Measurements from ENCODE around the gene TRABD.
A peak's percentile ranks its signal among the peaks of the same experiment; 100 is the strongest.

Gene TRABD

GRCh38 chr22:50169181-50169759 lies 16.4 kb upstream of the TRABD start:
- intact Hi-C loops (cut with DNase I; ENCODE audit: low total_unique reads), result no loop called here
- no peak for DNase-seq

DNA sequence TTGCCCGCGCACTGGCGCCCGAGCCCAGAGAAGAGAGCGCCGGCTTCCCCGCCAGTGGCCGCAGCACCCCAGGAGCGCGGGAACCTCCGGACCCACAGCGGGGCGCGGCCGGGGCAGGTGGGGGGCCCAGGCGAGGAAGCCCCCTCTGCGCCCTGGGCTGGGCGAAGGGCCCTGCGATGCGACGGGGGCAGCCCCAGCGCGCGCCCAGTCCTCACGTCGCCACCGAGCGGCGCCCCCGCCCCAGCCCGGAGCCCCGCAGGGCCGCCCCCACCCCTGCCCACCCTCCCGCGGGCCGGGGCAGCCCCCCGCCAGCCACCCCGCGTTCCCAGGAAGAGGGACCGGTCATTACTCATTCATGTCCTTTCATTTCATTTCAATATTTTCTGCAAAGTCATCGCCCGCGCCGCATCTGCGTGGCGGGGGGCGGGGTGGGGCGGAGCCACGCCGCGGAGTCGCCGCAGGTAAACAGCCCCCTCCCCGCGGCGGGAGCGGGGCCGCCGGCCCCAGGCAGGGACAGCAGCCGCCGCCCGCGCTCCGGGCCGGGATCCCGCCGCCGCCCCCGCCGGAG lies 15.9 kb upstream of the TRABD start:
- H3K4me3 ChIP-seq, result peak overlapping the region; percentile 46 to 49
- H3K4me1 ChIP-seq, result peaks cover 0 to 17% (median 13%) of the 10 kb centered on the region in 4 donors
- intact Hi-C loops (cut with DNase I; ENCODE audit: low total_unique reads), result no loop called here
- peaks cover 0 to 66% of the 10 kb centered on the region in 2 donors for H3K27me3 ChIP-seq
- no peaks in the 10 kb centered on the region for H3K36me3 ChIP-seq
- TF ChIP-seq CTCF (IDR thresholded peaks at IDR 0.05), result no peak
- DNase-seq, result no peak
- H3K9me3 ChIP-seq, result no peaks in the 10 kb centered on the region
- no peak overlapping the region for H3K27ac ChIP-seq

More at GRCh38 chr22:50169181-50169759, 16.4 kb upstream of the TRABD start:
- no peaks in the 10 kb centered on the region for H3K36me3 ChIP-seq
- H3K4me3 ChIP-seq, result peak overlapping the region; percentile 46 to 49
- peaks cover 0 to 17% (median 13%) of the 10 kb centered on the region in 4 donors for H3K4me1 ChIP-seq
- H3K27me3 ChIP-seq, result peaks cover 0 to 60% of the 10 kb centered on the region in 2 donors
- H3K9me3 ChIP-seq, result no peaks in the 10 kb centered on the region
- no peak for TF ChIP-seq CTCF (IDR thresholded peaks at IDR 0.05)
- H3K27ac ChIP-seq, result no peak overlapping the region

DNA sequence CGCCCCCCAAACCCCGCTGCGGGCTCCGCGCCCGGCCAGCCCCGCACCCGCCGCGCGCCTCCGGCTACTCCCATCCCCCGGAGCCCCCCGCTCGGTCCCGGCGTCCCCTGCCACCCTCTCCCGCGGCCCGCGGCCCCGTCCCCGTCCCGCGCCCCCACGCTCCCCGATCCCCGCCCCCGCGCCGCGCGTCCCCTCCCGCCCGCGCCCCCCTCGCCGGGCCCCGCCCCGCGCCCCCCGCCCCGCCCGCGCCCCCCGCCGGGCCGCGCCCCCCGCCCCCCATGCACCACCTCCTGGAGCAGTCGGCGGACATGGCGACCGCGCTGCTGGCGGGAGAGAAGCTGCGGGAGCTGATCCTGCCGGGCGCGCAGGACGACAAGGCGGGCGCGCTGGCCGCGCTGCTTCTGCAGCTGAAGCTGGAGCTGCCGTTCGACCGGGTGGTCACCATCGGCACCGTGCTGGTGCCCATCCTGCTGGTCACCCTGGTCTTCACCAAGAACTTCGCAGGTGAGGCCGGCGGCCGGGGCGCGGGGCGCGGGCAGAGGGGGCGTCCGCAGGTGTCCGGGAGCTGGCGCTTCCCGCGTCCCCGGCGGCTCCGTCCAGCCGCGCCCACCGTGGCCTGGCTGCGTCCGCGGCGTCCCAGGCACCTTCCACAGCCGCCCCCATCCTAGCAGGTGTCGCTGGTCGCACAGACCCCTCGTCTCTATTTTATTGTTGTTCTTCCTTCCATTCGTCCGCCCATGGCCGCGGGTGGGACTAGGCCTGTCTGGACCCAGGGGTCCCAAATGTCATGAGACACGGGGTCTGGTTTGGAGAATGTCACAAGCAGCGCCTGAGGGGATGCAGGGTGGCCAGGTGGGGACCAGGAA lies 15.0 kb upstream of the TRABD start, which contains the start of gene PANX2:
Gene PANX2, plus strand, starts transcription at position 279 of the 866 bp plus-strand sequence. Its CDS starts 0 bp downstream, at position 279.
- no peak for TF ChIP-seq CTCF (IDR thresholded peaks at IDR 0.05)
- intact Hi-C loops (cut with DNase I; ENCODE audit: low total_unique reads), result no loop called here
- Histone ChIP-seq H3K4me3 (peak within 1 kb of the TSS; percentile 46 to 49), H3K4me1 (peaks cover 0 to 17% (median 13%) of the 10 kb centered on the region in 4 donors), H3K9me3 (no peaks in the 10 kb centered on the region), H3K27ac (no peak within 1 kb of the TSS), H3K36me3 (no peaks in the 10 kb centered on the region), H3K27me3 (peaks cover 0 to 73% of the 10 kb centered on the region in 2 donors)
- DNase-seq, result no peak

DNA sequence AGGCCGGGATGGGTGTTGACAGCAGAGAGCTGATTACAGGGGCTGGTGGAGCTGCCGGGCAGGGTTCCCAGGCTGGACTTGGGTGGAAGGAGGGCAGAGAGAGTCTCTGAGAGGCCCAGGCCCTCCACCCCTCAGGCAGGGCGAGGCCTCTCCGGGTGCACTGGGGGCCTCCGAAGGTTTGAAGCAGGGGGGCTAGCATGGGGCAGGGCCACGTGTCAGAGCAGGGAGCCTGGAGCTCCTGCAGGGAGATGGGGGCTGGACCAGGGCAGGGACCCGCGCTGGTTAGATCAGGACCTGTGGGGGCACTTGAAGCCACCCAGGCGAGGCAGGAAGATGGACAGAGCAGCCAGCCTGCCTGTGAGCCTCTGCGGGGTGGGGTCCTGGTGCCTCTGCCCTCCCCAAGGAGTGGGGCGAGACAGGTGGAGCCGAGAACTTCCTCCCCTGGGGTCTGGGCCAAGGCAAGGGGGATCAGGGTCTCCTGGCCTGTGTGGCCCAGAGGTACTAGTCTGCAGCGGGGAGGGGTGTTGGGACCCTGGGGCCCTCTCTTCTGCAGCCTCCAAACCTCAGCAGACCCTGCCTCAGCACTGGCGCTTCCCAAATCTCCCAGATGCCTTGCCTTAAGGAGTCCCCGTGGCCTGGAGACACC lies 14.3 kb upstream of the TRABD start:
- Histone ChIP-seq H3K9me3 (no peaks in the 10 kb centered on the region), H3K36me3 (no peaks in the 10 kb centered on the region), H3K27ac (no peak overlapping the region), H3K27me3 (peaks cover 0 to 80% of the 10 kb centered on the region in 2 donors), H3K4me1 (peaks cover 0 to 17% (median 13%) of the 10 kb centered on the region in 4 donors), H3K4me3 (no peak overlapping the region)
- intact Hi-C loops (cut with DNase I; ENCODE audit: low total_unique reads), result no loop called here
- DNase-seq, result no peak
- no peak for TF ChIP-seq CTCF (IDR thresholded peaks at IDR 0.05)

GRCh38 chr22:50171965-50172421 lies 13.7 kb upstream of the TRABD start:
- Histone ChIP-seq H3K4me3 (no peak overlapping the region), H3K27me3 (peaks cover 0 to 85% of the 10 kb centered on the region in 2 donors), H3K9me3 (no peaks in the 10 kb centered on the region), H3K27ac (no peak overlapping the region), H3K4me1 (peaks cover 0 to 17% (median 13%) of the 10 kb centered on the region in 4 donors), H3K36me3 (no peaks in the 10 kb centered on the region)
- intact Hi-C loops (cut with DNase I; ENCODE audit: low total_unique reads), result no loop called here
- no peak for DNase-seq
- TF ChIP-seq CTCF (IDR thresholded peaks at IDR 0.05), result no peak
